ENCODE measurements around the gene EML1.

EML1 gene

DNA sequence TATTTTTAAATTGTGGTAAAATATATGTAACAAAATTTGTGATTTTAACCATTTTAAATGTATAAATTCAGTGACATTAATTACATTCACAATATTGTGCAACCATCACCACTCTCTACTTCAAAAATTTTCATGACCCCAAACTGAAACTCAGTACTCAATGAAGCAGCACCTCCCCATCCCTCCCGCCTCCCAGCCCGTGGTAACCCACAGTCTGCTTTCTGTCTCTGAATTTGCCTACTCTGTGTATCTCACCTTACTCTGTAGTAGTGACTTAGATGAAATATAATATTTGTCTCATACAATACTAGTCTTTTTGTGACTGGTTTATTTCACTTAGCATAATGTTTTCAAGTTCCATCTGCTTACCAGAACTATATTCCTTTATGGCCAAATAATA is 36.2 kb downstream of the EML1 start:
- Histone ChIP-seq H3K27me3 (ENCODE audit: insufficient read depth, poor library complexity, severe bottlenecking) (peaks cover 16% of the 10 kb centered on the region), H3K4me3 (replicated peaks; ENCODE audit: insufficient read depth, low read length) (no peak overlapping the region), H3K27ac (replicated peaks) (no peak overlapping the region)
- TF ChIP-seq REST (IDR thresholded peaks at IDR 0.05; ENCODE audit: insufficient replicate concordance, low read depth), result no peak
- TF ChIP-seq GABPA (IDR thresholded peaks at IDR 0.05; ENCODE audit: low read depth), result no peak
- TF ChIP-seq SPI1 (IDR thresholded peaks at IDR 0.05; ENCODE audit: borderline replicate concordance, low read depth), result no peak
- TF ChIP-seq POLR2AphosphoS5 (IDR thresholded peaks at IDR 0.05; ENCODE audit: low read depth), result no peak
- TF ChIP-seq, protein P1, sequence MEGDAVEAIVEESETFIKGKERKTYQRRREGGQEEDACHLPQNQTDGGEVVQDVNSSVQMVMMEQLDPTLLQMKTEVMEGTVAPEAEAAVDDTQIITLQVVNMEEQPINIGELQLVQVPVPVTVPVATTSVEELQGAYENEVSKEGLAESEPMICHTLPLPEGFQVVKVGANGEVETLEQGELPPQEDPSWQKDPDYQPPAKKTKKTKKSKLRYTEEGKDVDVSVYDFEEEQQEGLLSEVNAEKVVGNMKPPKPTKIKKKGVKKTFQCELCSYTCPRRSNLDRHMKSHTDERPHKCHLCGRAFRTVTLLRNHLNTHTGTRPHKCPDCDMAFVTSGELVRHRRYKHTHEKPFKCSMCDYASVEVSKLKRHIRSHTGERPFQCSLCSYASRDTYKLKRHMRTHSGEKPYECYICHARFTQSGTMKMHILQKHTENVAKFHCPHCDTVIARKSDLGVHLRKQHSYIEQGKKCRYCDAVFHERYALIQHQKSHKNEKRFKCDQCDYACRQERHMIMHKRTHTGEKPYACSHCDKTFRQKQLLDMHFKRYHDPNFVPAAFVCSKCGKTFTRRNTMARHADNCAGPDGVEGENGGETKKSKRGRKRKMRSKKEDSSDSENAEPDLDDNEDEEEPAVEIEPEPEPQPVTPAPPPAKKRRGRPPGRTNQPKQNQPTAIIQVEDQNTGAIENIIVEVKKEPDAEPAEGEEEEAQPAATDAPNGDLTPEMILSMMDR (IDR thresholded peaks at IDR 0.05; ENCODE audit: insufficient read depth, low read length), result no peak
- DNase-seq (ENCODE audit: low read depth in 1 of 2, low spot score in 1 of 2), result no peak

- no peak for DNase-seq (ENCODE audit: low read depth in 1 of 2, low spot score in 1 of 2)
- TF ChIP-seq, protein P1 (IDR thresholded peaks at IDR 0.05; ENCODE audit: insufficient read depth, low read length), result no peak
- TF ChIP-seq SPI1 (IDR thresholded peaks at IDR 0.05; ENCODE audit: borderline replicate concordance, low read depth) (no peak), POLR2AphosphoS5 (IDR thresholded peaks at IDR 0.05; ENCODE audit: low read depth) (no peak), REST (IDR thresholded peaks at IDR 0.05; ENCODE audit: insufficient replicate concordance, low read depth) (no peak), GABPA (IDR thresholded peaks at IDR 0.05; ENCODE audit: low read depth) (no peak)
- Histone ChIP-seq H3K27me3 (ENCODE audit: insufficient read depth, poor library complexity, severe bottlenecking) (peaks cover 19% of the 10 kb centered on the region), H3K4me3 (replicated peaks; ENCODE audit: insufficient read depth, low read length) (no peak overlapping the region), H3K27ac (replicated peaks) (no peak overlapping the region)
Observed at GRCh38 chr14:99831303-99831702, 38.1 kb downstream of the EML1 start.

DNA sequence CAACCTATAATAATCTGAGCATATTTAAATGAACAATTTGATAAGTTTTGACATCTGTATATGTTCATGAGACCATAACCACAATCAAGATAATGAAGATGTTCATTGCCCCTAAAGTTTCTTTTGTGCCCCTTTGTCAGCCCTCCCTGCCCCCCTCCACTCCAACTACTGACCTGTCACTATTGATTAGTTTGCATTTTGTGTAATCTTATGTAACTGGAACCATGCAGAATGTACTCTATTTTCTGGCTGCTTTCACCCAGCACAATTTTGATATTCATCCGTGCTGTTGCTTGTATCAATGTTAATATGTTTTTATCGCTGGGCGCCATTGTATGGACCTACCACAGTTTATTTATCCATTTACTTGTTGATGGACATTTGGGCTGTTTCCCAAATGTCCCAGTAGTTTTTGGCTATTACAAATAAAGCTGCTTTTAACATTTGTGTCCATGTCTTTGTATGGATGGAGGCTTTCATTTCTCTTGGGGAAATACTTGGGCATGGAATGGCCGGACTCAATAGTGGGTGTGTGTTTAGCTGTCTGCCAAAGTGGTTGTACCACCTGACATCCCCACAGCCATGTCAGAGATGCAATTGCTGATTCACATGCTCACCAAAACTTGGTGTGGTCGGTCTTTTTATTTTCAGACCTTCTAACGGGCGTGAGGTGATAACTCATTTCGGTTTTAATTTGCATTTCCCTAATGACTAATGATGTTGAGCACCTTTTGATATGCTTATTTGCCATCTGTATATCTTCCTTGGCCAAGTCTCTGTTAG is 38.9 kb downstream of the EML1 start:
- peaks cover 24% of the 10 kb centered on the region for H3K27me3 ChIP-seq (ENCODE audit: insufficient read depth, poor library complexity, severe bottlenecking)
- no peak overlapping the region for H3K27ac ChIP-seq (replicated peaks)
- no peak overlapping the region for H3K4me3 ChIP-seq (replicated peaks; ENCODE audit: insufficient read depth, low read length)
- DNase-seq (ENCODE audit: low read depth in 1 of 2, low spot score in 1 of 2), result no peak
- TF ChIP-seq, protein P1 (IDR thresholded peaks at IDR 0.05; ENCODE audit: insufficient read depth, low read length), result no peak
- no peak for TF ChIP-seq GABPA (IDR thresholded peaks at IDR 0.05; ENCODE audit: low read depth)
- TF ChIP-seq SPI1 (IDR thresholded peaks at IDR 0.05; ENCODE audit: borderline replicate concordance, low read depth), result no peak
